HepG2 (cell line): ENCODE measurements around the gene SUOX. TPM values are rescaled to one million over a fixed set of nuclear protein-coding genes. Genes with fewer than 3 reads are reported as not detected.

Source experiments
- ARHGAP35 ChIP-seq: sonication (generic); formaldehyde crosslinking; IDR thresholded peaks from 2 replicates; pipeline ENCODE4 v1.9.0; 2022; ENCODE audit warnings: mild to moderate bottlenecking, inconsistent platforms, moderate library complexity, missing genetic modification reagents, borderline replicate concordance
- ASH2L ChIP-seq: fragments of 300-600, 200-600 bp; sonication (generic); IDR thresholded peaks from 2 replicates; pipeline ENCODE4 v1.7.0; 2017; ENCODE audit warnings: low read depth, mild to moderate bottlenecking, moderate library complexity, mixed read lengths, low read length; ENCODE audit not compliant: insufficient read length
- CHD2 ChIP-seq: IDR thresholded peaks from 2 replicates; pipeline ENCODE4 v1.6.1; 2011; ENCODE audit warnings: low read depth, low read length, improper control_type of control experiment
- MAX ChIP-seq: IDR thresholded peaks from 2 replicates; pipeline ENCODE4 v1.6.1; 2012; ENCODE audit warnings: inconsistent platforms
- PATZ1 ChIP-seq: sonication (generic); formaldehyde crosslinking; IDR thresholded peaks from 2 replicates; pipeline ENCODE4 v1.4.0; 2020; ENCODE audit warnings: missing genetic modification reagents
- SNAI1 ChIP-seq: sonication (generic); formaldehyde crosslinking; IDR thresholded peaks from 2 replicates; pipeline ENCODE4 v1.5.0; 2020; ENCODE audit warnings: mild to moderate bottlenecking, missing genetic modification reagents, borderline replicate concordance
- SYNCRIP ChIP-seq: fragments of 200-400 bp; formaldehyde crosslinking; IDR thresholded peaks from 2 replicates; pipeline ENCODE4 v1.6.1; 2018; ENCODE audit warnings: mild to moderate bottlenecking, low read depth, low read length; ENCODE audit not compliant: insufficient read depth
- TEAD3 ChIP-seq: optimal IDR thresholded peaks from 2 replicates; pipeline ENCODE3; 2016; ENCODE audit warnings: borderline replicate concordance
- ZNF225 ChIP-seq: sonication (generic); formaldehyde crosslinking; IDR thresholded peaks from 2 replicates; pipeline ENCODE4 v1.4.0; 2020; ENCODE audit warnings: mild to moderate bottlenecking, missing genetic modification reagents
- ZNF687 ChIP-seq: sonication (generic); formaldehyde crosslinking; IDR thresholded peaks from 2 replicates; pipeline ENCODE4 v1.5.1; 2020; ENCODE audit warnings: mild to moderate bottlenecking, missing genetic modification reagents, moderate library complexity
- ZNF788 ChIP-seq: sonication (generic); formaldehyde crosslinking; IDR thresholded peaks from 2 replicates; pipeline ENCODE4 v1.5.0; 2020; ENCODE audit warnings: mild to moderate bottlenecking, missing genetic modification reagents, borderline replicate concordance
- polyA plus RNA-seq, 8 experiments: library from polyadenylated mRNA; depleted of rRNA in 3 of 8; stranded (reverse) in 7 of 8; unstranded in 1 of 8; fragments of >200 nt; fragmentation: Illumina TruSeq in 4 of 8; extraction: Trizol in 4 of 8; gene quantifications; 2 replicates each; pipeline versions ENCODE4 v1.2.1 to v1.2.3, GENCODE V29; 2011 to 2016; ENCODE audit warnings: low read depth in 4 of 8, missing spikeins in 1 of 8, mixed read lengths in 1 of 8; ENCODE audit not compliant: insufficient read depth in 1 of 8
- total RNA-seq, 5 experiments: library from RNA; depleted of rRNA; stranded (reverse); fragments of >200 nt; fragmentation: Illumina TruSeq; extraction: Trizol; gene quantifications; 2 replicates each; pipeline ENCODE4 v1.2.3, GENCODE V29; 2016; ENCODE audit warnings: low read depth in 1 of 5
- TF ChIP-seq, protein P1 (sequence below): sonication (generic); formaldehyde crosslinking; IDR thresholded peaks from 2 replicates; pipeline ENCODE4 v1.4.0; 2020; ENCODE audit warnings: missing genetic modification reagents, borderline replicate concordance
- TF ChIP-seq, protein P2 (sequence below): sonication (generic); formaldehyde crosslinking; IDR thresholded peaks from 2 replicates; pipeline ENCODE4 v1.8.0; 2023; ENCODE audit warnings: mild to moderate bottlenecking, missing genetic modification reagents
- TF ChIP-seq, protein P3 (sequence below): sonication (generic); formaldehyde crosslinking; IDR thresholded peaks from 2 replicates; pipeline ENCODE4 v1.8.0; 2022; ENCODE audit warnings: missing genetic modification reagents, mild to moderate bottlenecking, moderate library complexity, borderline replicate concordance

Gene SUOX
- total and polyA plus RNA-seq, 2 of the 13 experiments (the other 11 are each of a cell fraction or from before 2014, with no cell fraction given): 23.9 to 25.9 TPM

GRCh38 chr12:56020423-56021184 is 23.5 kb downstream of the SUOX start, which contains the start of gene IKZF4 (continued):
- TF ChIP-seq, protein P1, sequence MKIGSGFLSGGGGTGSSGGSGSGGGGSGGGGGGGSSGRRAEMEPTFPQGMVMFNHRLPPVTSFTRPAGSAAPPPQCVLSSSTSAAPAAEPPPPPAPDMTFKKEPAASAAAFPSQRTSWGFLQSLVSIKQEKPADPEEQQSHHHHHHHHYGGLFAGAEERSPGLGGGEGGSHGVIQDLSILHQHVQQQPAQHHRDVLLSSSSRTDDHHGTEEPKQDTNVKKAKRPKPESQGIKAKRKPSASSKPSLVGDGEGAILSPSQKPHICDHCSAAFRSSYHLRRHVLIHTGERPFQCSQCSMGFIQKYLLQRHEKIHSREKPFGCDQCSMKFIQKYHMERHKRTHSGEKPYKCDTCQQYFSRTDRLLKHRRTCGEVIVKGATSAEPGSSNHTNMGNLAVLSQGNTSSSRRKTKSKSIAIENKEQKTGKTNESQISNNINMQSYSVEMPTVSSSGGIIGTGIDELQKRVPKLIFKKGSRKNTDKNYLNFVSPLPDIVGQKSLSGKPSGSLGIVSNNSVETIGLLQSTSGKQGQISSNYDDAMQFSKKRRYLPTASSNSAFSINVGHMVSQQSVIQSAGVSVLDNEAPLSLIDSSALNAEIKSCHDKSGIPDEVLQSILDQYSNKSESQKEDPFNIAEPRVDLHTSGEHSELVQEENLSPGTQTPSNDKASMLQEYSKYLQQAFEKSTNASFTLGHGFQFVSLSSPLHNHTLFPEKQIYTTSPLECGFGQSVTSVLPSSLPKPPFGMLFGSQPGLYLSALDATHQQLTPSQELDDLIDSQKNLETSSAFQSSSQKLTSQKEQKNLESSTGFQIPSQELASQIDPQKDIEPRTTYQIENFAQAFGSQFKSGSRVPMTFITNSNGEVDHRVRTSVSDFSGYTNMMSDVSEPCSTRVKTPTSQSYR (CRISPR knock-in tag): peak; percentile 88
- TF ChIP-seq ZNF225 (no peak), ZNF788 (CRISPR knock-in tag) (no peak), CHD2 (no peak), ZNF687 (peak; percentile 27; the same call in 1 of the 2 replicates), TEAD3 (no peak), SYNCRIP (no peak), MAX (0 out of 2 replicates have a peak, but pooled peaks have one; percentile 28), ASH2L (peak; percentile 24), SNAI1 (no peak), ARHGAP35 (no peak), PATZ1 (CRISPR knock-in tag) (peak; percentile 82)
- TF ChIP-seq, protein P2, sequence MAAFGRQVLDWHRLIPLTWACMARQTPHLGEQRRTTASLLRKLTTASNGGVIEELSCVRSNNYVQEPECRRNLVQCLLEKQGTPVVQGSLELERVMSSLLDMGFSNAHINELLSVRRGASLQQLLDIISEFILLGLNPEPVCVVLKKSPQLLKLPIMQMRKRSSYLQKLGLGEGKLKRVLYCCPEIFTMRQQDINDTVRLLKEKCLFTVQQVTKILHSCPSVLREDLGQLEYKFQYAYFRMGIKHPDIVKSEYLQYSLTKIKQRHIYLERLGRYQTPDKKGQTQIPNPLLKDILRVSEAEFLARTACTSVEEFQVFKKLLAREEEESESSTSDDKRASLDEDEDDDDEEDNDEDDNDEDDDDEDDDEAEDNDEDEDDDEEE: 0 out of 2 replicates have a peak, but pooled peaks have one; percentile 27
- TF ChIP-seq, protein P3, sequence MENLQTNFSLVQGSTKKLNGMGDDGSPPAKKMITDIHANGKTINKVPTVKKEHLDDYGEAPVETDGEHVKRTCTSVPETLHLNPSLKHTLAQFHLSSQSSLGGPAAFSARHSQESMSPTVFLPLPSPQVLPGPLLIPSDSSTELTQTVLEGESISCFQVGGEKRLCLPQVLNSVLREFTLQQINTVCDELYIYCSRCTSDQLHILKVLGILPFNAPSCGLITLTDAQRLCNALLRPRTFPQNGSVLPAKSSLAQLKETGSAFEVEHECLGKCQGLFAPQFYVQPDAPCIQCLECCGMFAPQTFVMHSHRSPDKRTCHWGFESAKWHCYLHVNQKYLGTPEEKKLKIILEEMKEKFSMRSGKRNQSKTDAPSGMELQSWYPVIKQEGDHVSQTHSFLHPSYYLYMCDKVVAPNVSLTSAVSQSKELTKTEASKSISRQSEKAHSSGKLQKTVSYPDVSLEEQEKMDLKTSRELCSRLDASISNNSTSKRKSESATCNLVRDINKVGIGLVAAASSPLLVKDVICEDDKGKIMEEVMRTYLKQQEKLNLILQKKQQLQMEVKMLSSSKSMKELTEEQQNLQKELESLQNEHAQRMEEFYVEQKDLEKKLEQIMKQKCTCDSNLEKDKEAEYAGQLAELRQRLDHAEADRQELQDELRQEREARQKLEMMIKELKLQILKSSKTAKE (CRISPR knock-in tag): no peak
